ENCODE measurements around the gene LRRC55.

The LRRC55 gene

DNA sequence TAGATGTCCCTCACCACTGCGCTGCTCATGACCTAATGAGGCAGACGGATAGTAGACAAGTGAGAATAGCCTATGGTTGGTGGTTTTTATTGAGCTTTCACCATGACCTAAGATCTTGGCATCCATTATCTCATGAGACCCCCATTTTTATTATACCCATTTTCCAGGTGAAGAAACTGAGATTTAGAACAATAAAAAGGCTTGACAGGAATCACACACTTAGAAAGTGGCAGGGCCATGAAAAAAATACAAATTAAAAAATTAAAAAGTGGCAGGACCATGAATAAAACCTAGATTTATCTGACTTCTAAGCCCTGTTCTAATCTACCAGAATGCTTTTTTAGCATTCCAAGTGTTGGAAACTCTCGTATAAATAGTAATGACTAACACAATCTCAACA lies 1.1 kb downstream of the LRRC55 start:
- no peak for DNase-seq (ENCODE audit: low read depth)
- no peak overlapping the region for H3K4me3 ChIP-seq (ENCODE audit: low read length)
- TF ChIP-seq, protein P1, sequence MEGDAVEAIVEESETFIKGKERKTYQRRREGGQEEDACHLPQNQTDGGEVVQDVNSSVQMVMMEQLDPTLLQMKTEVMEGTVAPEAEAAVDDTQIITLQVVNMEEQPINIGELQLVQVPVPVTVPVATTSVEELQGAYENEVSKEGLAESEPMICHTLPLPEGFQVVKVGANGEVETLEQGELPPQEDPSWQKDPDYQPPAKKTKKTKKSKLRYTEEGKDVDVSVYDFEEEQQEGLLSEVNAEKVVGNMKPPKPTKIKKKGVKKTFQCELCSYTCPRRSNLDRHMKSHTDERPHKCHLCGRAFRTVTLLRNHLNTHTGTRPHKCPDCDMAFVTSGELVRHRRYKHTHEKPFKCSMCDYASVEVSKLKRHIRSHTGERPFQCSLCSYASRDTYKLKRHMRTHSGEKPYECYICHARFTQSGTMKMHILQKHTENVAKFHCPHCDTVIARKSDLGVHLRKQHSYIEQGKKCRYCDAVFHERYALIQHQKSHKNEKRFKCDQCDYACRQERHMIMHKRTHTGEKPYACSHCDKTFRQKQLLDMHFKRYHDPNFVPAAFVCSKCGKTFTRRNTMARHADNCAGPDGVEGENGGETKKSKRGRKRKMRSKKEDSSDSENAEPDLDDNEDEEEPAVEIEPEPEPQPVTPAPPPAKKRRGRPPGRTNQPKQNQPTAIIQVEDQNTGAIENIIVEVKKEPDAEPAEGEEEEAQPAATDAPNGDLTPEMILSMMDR (IDR thresholded peaks at IDR 0.05; ENCODE audit: insufficient read depth, low read depth, low read length, missing control alignments) = no peak

DNA sequence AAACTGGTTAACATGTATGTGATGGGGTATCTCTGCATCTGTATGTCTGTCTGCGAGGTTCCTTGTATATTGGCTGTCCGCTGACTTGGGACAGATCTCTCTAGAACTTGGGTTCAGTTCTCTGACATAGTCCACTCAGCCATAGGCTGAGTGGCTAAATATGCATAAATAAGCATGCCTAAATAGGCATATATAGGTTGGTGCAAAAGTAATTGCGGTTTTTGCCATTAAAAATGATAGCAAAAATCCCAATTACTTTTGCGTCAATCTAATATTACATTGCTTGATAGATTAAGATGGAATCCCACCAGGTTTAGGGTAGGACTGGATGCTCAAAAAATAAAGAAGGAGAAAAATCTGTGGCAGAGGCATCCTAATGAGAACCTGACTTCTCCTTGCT lies 8.8 kb downstream of the LRRC55 start:
- TF ChIP-seq, protein P1 (IDR thresholded peaks at IDR 0.05; ENCODE audit: insufficient read depth, low read depth, low read length, missing control alignments) = no peak
- no peak for DNase-seq (ENCODE audit: low read depth)
- no peak overlapping the region for H3K4me3 ChIP-seq (ENCODE audit: low read length)

DNA sequence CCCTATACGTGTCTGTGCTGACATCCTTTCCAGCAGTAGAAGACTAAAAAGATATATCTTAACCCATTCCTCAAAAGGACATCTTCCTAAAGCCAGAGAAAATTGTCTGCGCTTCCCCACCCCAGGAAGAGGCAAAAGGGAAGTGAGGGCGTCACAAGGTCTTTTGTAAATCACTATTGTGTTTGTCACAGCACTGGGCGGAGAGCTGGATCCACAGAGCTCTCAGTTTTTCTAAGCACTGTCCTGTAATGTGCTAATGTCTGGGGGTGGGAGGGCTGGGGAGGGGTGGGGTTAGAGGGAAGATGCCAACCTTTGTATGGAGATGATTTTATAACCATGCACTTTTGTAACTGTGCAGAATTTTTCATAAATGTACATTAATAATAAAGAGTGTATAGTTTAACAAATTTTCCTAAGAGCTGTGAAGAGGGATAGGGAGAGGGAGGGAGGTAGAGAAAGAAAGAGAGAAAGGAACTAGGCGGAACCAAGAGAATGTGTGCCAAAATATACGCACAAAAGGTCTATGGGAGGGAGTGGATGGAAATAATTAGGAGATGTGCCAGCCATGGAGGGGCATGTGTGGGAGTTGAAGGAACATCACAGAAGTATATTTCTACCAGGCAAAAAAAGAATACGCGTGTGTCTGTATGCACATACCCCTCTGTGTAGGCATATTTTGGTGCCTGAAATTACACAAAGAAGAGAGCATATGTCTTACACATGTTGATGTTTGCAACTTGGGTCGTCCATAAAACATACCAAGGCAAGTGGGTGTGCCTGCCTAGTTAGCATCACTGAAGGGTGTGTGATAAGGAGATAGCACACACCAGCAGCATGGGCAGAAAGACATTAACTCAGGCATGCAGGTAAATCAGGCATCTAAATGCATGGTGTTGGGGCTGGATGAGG lies 9.8 kb downstream of the LRRC55 start:
- TF ChIP-seq, protein P1 (IDR thresholded peaks at IDR 0.05; ENCODE audit: insufficient read depth, low read depth, low read length, missing control alignments) = no peak
- DNase-seq (ENCODE audit: low read depth) = no peak
- no peak overlapping the region for H3K4me3 ChIP-seq (ENCODE audit: low read length)

DNA sequence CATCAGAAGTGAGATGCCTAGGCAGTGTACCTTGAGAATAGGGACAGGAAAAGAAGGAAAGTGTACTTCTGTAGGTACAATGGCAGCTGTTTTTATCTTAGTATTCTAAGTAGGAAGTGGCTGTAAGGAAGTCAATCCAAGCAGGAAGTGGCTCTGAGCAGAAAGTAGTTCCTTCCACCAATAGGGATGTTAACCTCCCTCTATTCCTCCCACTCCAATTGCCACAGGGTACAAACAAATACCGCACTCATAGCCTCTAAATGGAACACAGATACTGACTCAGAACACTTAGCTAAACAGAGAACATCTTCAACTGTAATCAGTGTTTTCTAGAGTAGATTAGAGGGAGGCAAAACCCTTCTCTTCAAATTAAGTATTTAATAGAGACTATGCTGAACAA lies 10.6 kb downstream of the LRRC55 start:
- TF ChIP-seq, protein P1 (IDR thresholded peaks at IDR 0.05; ENCODE audit: insufficient read depth, low read depth, low read length, missing control alignments) = no peak
- DNase-seq (ENCODE audit: low read depth) = no peak
- H3K4me3 ChIP-seq (ENCODE audit: low read length) = no peak overlapping the region

DNA sequence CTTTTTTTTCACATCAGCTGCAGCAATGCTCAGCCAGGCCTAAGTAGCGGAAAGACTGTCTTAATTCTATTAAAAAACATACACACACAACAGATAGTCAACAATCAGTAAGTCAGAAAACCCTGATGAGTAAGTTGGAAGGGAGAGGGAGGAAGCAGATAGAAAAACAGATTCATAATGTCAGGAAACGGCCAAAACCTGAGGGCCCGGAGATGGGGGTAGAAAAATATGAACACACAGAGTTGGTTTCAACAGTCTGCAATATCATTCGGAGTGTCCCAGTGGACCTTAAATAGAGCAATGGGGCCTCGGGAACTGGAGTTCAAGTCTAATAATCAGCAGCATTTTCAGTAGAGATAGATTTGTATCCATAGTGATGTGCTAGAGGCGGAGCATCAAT lies 14.8 kb downstream of the LRRC55 start:
- H3K4me3 ChIP-seq (ENCODE audit: low read length) = no peak overlapping the region
- no peak for DNase-seq (ENCODE audit: low read depth)
- TF ChIP-seq, protein P1 (IDR thresholded peaks at IDR 0.05; ENCODE audit: insufficient read depth, low read depth, low read length, missing control alignments) = no peak

DNA sequence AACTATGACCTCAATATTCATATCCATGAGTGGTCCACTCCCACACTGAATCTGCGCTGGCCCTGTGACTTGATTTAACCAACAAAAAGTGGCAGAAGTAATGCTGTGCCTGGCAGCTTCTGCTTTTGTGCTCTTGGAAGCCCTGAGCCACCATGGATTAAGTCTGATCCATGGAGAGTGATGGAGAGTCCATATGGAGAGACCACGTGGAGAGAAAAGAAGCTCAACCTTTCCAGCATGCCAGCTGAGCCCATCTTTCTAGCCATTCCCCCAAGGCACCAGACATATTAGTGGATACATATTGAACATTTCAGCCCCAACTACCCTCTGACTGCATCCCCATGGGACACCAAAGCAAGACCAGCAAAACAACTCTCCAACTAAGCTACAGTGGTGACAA lies 16.0 kb downstream of the LRRC55 start:
- DNase-seq (ENCODE audit: low read depth) = no peak
- TF ChIP-seq, protein P1 (IDR thresholded peaks at IDR 0.05; ENCODE audit: insufficient read depth, low read depth, low read length, missing control alignments) = no peak
- no peak overlapping the region for H3K4me3 ChIP-seq (ENCODE audit: low read length)

DNA sequence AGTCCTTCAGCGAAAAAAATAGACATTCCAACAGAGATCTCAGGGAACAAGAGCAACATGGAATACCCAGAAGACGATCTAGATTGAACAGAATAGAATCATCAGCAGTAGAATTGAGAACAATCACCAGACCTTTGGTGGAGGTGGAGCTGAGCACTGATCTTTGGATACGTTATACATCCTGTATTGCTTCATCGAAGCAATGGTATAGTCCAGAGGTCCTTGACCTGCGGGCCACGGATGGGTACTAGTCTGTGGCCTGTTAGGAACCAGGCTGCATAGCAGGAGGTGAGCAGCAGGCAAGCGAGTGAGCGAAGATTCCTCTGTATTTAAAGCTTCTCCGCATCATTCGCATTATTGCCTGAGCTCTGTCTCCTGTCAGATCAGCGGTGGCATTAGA lies 17.6 kb downstream of the LRRC55 start:
- TF ChIP-seq, protein P1 (IDR thresholded peaks at IDR 0.05; ENCODE audit: insufficient read depth, low read depth, low read length, missing control alignments) = no peak
- H3K4me3 ChIP-seq (ENCODE audit: low read length) = no peak overlapping the region
- no peak for DNase-seq (ENCODE audit: low read depth)

All from epithelial cell of esophagus (primary cell).